Stimulated activated CD8-positive, alpha-beta memory T cell treated with anti-CD3 and anti-CD28 coated beads, Interleukin-12 subunit alpha, Interleukin-12 subunit beta, amount 100 ng/mL, for 24 hours (primary cell): ENCODE results near the gene MYEOV.

Experiments
- DNase-seq: peaks from one replicate; pipeline ENCODE4 v3.0.0-alpha.2; 2020; ENCODE audit errors: extremely low read depth

The MYEOV gene

GRCh38 chr11:69293819-69294505, at the start of gene MYEOV:
TSS of gene MYEOV (plus strand) at chr11:69294155. CDS start at chr11:69295355, 1,200 bp downstream.
- no peak for DNase-seq

GRCh38 chr11:69244266-69244665, 49.7 kb upstream of the MYEOV start:
- no peak for DNase-seq

GRCh38 chr11:69245041-69245440, 48.9 kb upstream of the MYEOV start:
- no peak for DNase-seq

GRCh38 chr11:69245491-69246345, 48.2 kb upstream of the MYEOV start:
- no peak for DNase-seq

- no peak for DNase-seq
These were observed 44.4 kb upstream of the MYEOV start for GRCh38 chr11:69249311-69250185.

GRCh38 chr11:69250186-69251056, 43.5 kb upstream of the MYEOV start:
- no peak for DNase-seq

GRCh38 chr11:69251057-69251393, 42.9 kb upstream of the MYEOV start:
- no peak for DNase-seq

- DNase-seq, result no peak
These were observed 42.1 kb upstream of the MYEOV start for GRCh38 chr11:69251639-69252489.

- DNase-seq, result no peak
These were observed 41.5 kb upstream of the MYEOV start for GRCh38 chr11:69252490-69252837.

GRCh38 chr11:69253028-69253427, 40.9 kb upstream of the MYEOV start:
- DNase-seq, result no peak

GRCh38 chr11:69257134-69257533, 36.8 kb upstream of the MYEOV start:
- DNase-seq, result no peak

- no peak for DNase-seq
These were observed 35.9 kb upstream of the MYEOV start for GRCh38 chr11:69257838-69258658.

- DNase-seq, result no peak
These were observed 34.9 kb upstream of the MYEOV start for GRCh38 chr11:69259096-69259495.

- DNase-seq, result no peak
These were observed 33.3 kb upstream of the MYEOV start for GRCh38 chr11:69260622-69261021.

GRCh38 chr11:69261116-69261515, 32.8 kb upstream of the MYEOV start:
- no peak for DNase-seq

GRCh38 chr11:69262918-69263735, 30.8 kb upstream of the MYEOV start:
- DNase-seq, result no peak

- DNase-seq, result no peak
These were observed 30.3 kb upstream of the MYEOV start for GRCh38 chr11:69263736-69264052.

GRCh38 chr11:69264486-69264885, 29.5 kb upstream of the MYEOV start:
- no peak for DNase-seq

GRCh38 chr11:69265210-69265609, 28.7 kb upstream of the MYEOV start:
- DNase-seq, result no peak
